GM23338 (cell line): ENCODE data around the gene AP3M1. TPM values are rescaled to one million over a fixed set of nuclear protein-coding genes. Genes with fewer than 3 reads are reported as not detected.

ENCODE experiments used
- CREB1 ChIP-seq: fragments of 250-450 bp; sonication (Bioruptor Pico); IDR thresholded peaks from 2 replicates; pipeline ENCODE4 v1.5.0; 2020; ENCODE audit warnings: low read depth, mild to moderate bottlenecking, moderate library complexity
- CTCF ChIP-seq, 2 experiments: fragments of 200-600 bp in 1 of 2; sonication (generic) in 1 of 2; conservative IDR thresholded peaks; 2 replicates each; pipeline versions ENCODE4 v1.5.1 to v1.6.1; 2016 to 2017; ENCODE audit warnings: antibody characterized with exemption in 2 of 2, low read depth in 2 of 2, mild to moderate bottlenecking in 2 of 2, moderate library complexity in 1 of 2
- JUNB ChIP-seq: IDR thresholded peaks from one replicate; pipeline ENCODE4 v1.6.1; 2016; ENCODE audit warnings: antibody characterized with exemption; ENCODE audit not compliant: unreplicated experiment
- REST ChIP-seq: IDR thresholded peaks from one replicate; pipeline ENCODE4 v1.6.1; 2018; ENCODE audit warnings: antibody characterized with exemption; ENCODE audit not compliant: unreplicated experiment
- ZNF462 ChIP-seq: fragments of 250-450 bp; sonication (Bioruptor Pico); IDR thresholded peaks from 2 replicates; pipeline ENCODE4 v1.5.0; 2020; ENCODE audit warnings: mild to moderate bottlenecking, moderate library complexity
- polyA plus RNA-seq: library from polyadenylated mRNA; unstranded; fragments of >200 nt; fragmentation: Nextera tagmentation; extraction: Ambion mirVana; gene quantifications from 2 replicates; pipeline ENCODE4 v1.2.1, GENCODE V29; 2016
- total RNA-seq: library from RNA; depleted of rRNA; stranded (reverse); fragments of >200 nt; shearing (Covaris generic); gene quantifications from 2 replicates; pipeline ENCODE4 v1.2.3, GENCODE V29; 2014

The AP3M1 gene
- total and polyA plus RNA-seq, 2 experiments from 2014 or later = 13.8 to 41.7 TPM

- TF ChIP-seq ZNF462 (no peak), JUNB (no peak), CREB1 (CRISPR knock-in tag) (no peak), REST (no peak), CTCF (conservative IDR thresholded peaks at IDR 0.05; ENCODE audit: low read depth in 2 of 2) (no peak)
Observed at GRCh38 chr10:74114041-74114448, 36.6 kb downstream of the AP3M1 start (continued).
